ENCODE data around the gene VEGFC. TPM values are rescaled to one million over a fixed set of nuclear protein-coding genes. Genes with fewer than 3 reads are reported as not detected.

The VEGFC gene
- total and polyA plus RNA-seq, 5 donors = 4.2 to 11.4 (median 6.7) TPM

GRCh38 chr4:176741253-176741652, 51.5 kb downstream of the VEGFC start:
- H3K27ac ChIP-seq (ENCODE audit: low read length) = no peak overlapping the region
- H3K27me3 ChIP-seq (ENCODE audit: control insufficient read depth, insufficient read depth) = no peaks in the 10 kb centered on the region
- H3K4me3 ChIP-seq (ENCODE audit: low read length) = no peak overlapping the region
- ATAC-seq (no peak), DNase-seq (no peak)
- 51% methylated on average over 4 of the region's 4 CpGs for WGBS
- H3K4me1 ChIP-seq (ENCODE audit: control insufficient read depth, insufficient read depth, low read length) = peaks cover 3% of the 10 kb centered on the region
- H3K9me3 ChIP-seq (ENCODE audit: control insufficient read depth, low read length) = no peaks in the 10 kb centered on the region
- intact Hi-C loops (cut with DNase I) = no loop called here

GRCh38 chr4:176735300-176735699, 57.4 kb downstream of the VEGFC start:
- Histone ChIP-seq H3K4me3 (ENCODE audit: low read length) (no peak overlapping the region), H3K9me3 (ENCODE audit: control insufficient read depth, low read length) (no peaks in the 10 kb centered on the region), H3K4me1 (ENCODE audit: control insufficient read depth, insufficient read depth, low read length) (no peaks in the 10 kb centered on the region), H3K27ac (ENCODE audit: low read length) (no peak overlapping the region), H3K27me3 (ENCODE audit: control insufficient read depth, insufficient read depth) (no peaks in the 10 kb centered on the region)
- ATAC-seq = no peak
- intact Hi-C loops (cut with DNase I) = no loop called here
- no peak for DNase-seq
- WGBS = 73% methylated on average over 2 of the region's 2 CpGs

- intact Hi-C loops (cut with DNase I) = no loop called here
- H3K4me3 ChIP-seq (ENCODE audit: low read length) = no peak overlapping the region
- ATAC-seq (no peak), DNase-seq (no peak)
- 45% methylated on average over 4 of the region's 4 CpGs for WGBS
- H3K4me1 ChIP-seq (ENCODE audit: control insufficient read depth, insufficient read depth, low read length) = no peaks in the 10 kb centered on the region
- no peaks in the 10 kb centered on the region for H3K9me3 ChIP-seq (ENCODE audit: control insufficient read depth, low read length)
- H3K27ac ChIP-seq (ENCODE audit: low read length) = no peak overlapping the region
- H3K27me3 ChIP-seq (ENCODE audit: control insufficient read depth, insufficient read depth) = no peaks in the 10 kb centered on the region
These were observed 58.3 kb downstream of the VEGFC start for GRCh38 chr4:176734461-176734860.

- H3K27me3 ChIP-seq (ENCODE audit: control insufficient read depth, insufficient read depth) = no peaks in the 10 kb centered on the region
- no peaks in the 10 kb centered on the region for H3K9me3 ChIP-seq (ENCODE audit: control insufficient read depth, low read length)
- WGBS = 87% methylated on average over 3 of the region's 3 CpGs
- no peak overlapping the region for H3K4me3 ChIP-seq (ENCODE audit: low read length)
- H3K4me1 ChIP-seq (ENCODE audit: control insufficient read depth, insufficient read depth, low read length) = peaks cover 2% of the 10 kb centered on the region
- DNase-seq (no peak), ATAC-seq (no peak)
- H3K27ac ChIP-seq (ENCODE audit: low read length) = no peak overlapping the region
- intact Hi-C loops (cut with DNase I) = no loop called here
These were observed 63.2 kb downstream of the VEGFC start for GRCh38 chr4:176729489-176729888.

GRCh38 chr4:176726803-176727202, 65.9 kb downstream of the VEGFC start:
- Histone ChIP-seq H3K27ac (ENCODE audit: low read length) (peak overlapping the region; percentile 27), H3K4me1 (ENCODE audit: control insufficient read depth, insufficient read depth, low read length) (peaks cover 2% of the 10 kb centered on the region), H3K4me3 (ENCODE audit: low read length) (peak overlapping the region; percentile 31), H3K27me3 (ENCODE audit: control insufficient read depth, insufficient read depth) (no peaks in the 10 kb centered on the region), H3K9me3 (ENCODE audit: control insufficient read depth, low read length) (no peaks in the 10 kb centered on the region)
- ATAC-seq = peak; percentile 16 to 62
- DNase-seq = no peak
- WGBS = 45% methylated on average over 8 of the region's 8 CpGs
- intact Hi-C loops (cut with DNase I) = no loop called here

GRCh38 chr4:176721459-176721858, 71.3 kb downstream of the VEGFC start:
- Histone ChIP-seq H3K9me3 (ENCODE audit: control insufficient read depth, low read length) (no peaks in the 10 kb centered on the region), H3K27ac (ENCODE audit: low read length) (no peak overlapping the region), H3K4me1 (ENCODE audit: control insufficient read depth, insufficient read depth, low read length) (no peaks in the 10 kb centered on the region), H3K27me3 (ENCODE audit: control insufficient read depth, insufficient read depth) (no peaks in the 10 kb centered on the region), H3K4me3 (ENCODE audit: low read length) (no peak overlapping the region)
- ATAC-seq (no peak), DNase-seq (no peak)
- 92% methylated on average over 3 of the region's 3 CpGs for WGBS
- intact Hi-C loops (cut with DNase I) = no loop called here

GRCh38 chr4:176718881-176719280, 73.8 kb downstream of the VEGFC start:
- Histone ChIP-seq H3K4me3 (ENCODE audit: low read length) (no peak overlapping the region), H3K27me3 (ENCODE audit: control insufficient read depth, insufficient read depth) (no peaks in the 10 kb centered on the region), H3K9me3 (ENCODE audit: control insufficient read depth, low read length) (no peaks in the 10 kb centered on the region), H3K27ac (ENCODE audit: low read length) (no peak overlapping the region), H3K4me1 (ENCODE audit: control insufficient read depth, insufficient read depth, low read length) (no peaks in the 10 kb centered on the region)
- DNase-seq (no peak), ATAC-seq (no peak)
- WGBS = 42% methylated on average over 1 of the region's 1 CpG
- intact Hi-C loops (cut with DNase I) = no loop called here

- Histone ChIP-seq H3K9me3 (ENCODE audit: control insufficient read depth, low read length) (no peaks in the 10 kb centered on the region), H3K4me1 (ENCODE audit: control insufficient read depth, insufficient read depth, low read length) (no peaks in the 10 kb centered on the region), H3K27me3 (ENCODE audit: control insufficient read depth, insufficient read depth) (no peaks in the 10 kb centered on the region), H3K27ac (ENCODE audit: low read length) (no peak overlapping the region), H3K4me3 (ENCODE audit: low read length) (no peak overlapping the region)
- no peak for ATAC-seq
- intact Hi-C loops (cut with DNase I) = no loop called here
- WGBS = 66% methylated on average over 2 of the region's 2 CpGs
- DNase-seq = no peak
These were observed 75.5 kb downstream of the VEGFC start for GRCh38 chr4:176717237-176717636.

GRCh38 chr4:176709417-176709816, 83.3 kb downstream of the VEGFC start:
- no peaks in the 10 kb centered on the region for H3K9me3 ChIP-seq (ENCODE audit: control insufficient read depth, low read length)
- intact Hi-C loops (cut with DNase I) = no loop called here
- WGBS = 56% methylated on average over 5 of the region's 5 CpGs

GRCh38 chr4:176708771-176709311, 83.9 kb downstream of the VEGFC start:
- no peak for DNase-seq
- intact Hi-C loops (cut with DNase I) = no loop called here
- H3K4me3 ChIP-seq (ENCODE audit: low read length) = no peak overlapping the region
- H3K9me3 ChIP-seq (ENCODE audit: control insufficient read depth, low read length) = no peaks in the 10 kb centered on the region
- no peaks in the 10 kb centered on the region for H3K4me1 ChIP-seq (ENCODE audit: control insufficient read depth, insufficient read depth, low read length)
- no peak for ATAC-seq
- H3K27me3 ChIP-seq (ENCODE audit: control insufficient read depth, insufficient read depth) = no peaks in the 10 kb centered on the region
- no peak overlapping the region for H3K27ac ChIP-seq (ENCODE audit: low read length)

More at GRCh38 chr4:176709417-176709816, 83.3 kb downstream of the VEGFC start:
- DNase-seq (no peak), ATAC-seq (peak in 1 of 2 donors; percentile 57)
- H3K4me3 ChIP-seq (ENCODE audit: low read length) = no peak overlapping the region
- no peaks in the 10 kb centered on the region for H3K27me3 ChIP-seq (ENCODE audit: control insufficient read depth, insufficient read depth)
- H3K27ac ChIP-seq (ENCODE audit: low read length) = no peak overlapping the region
- no peaks in the 10 kb centered on the region for H3K4me1 ChIP-seq (ENCODE audit: control insufficient read depth, insufficient read depth, low read length)

GRCh38 chr4:176690716-176691115, 102.0 kb downstream of the VEGFC start:
- H3K27me3 ChIP-seq (ENCODE audit: control insufficient read depth, insufficient read depth) = no peaks in the 10 kb centered on the region
- no peak overlapping the region for H3K27ac ChIP-seq (ENCODE audit: low read length)
- no peaks in the 10 kb centered on the region for H3K9me3 ChIP-seq (ENCODE audit: control insufficient read depth, low read length)
- H3K4me3 ChIP-seq (ENCODE audit: low read length) = no peak overlapping the region
- H3K4me1 ChIP-seq (ENCODE audit: control insufficient read depth, insufficient read depth, low read length) = no peaks in the 10 kb centered on the region
- no peak for DNase-seq
- no peak for ATAC-seq
- 94% methylated on average over 5 of the region's 5 CpGs for WGBS
- intact Hi-C loops (cut with DNase I) = no loop called here

- no peak for DNase-seq
- H3K4me3 ChIP-seq (ENCODE audit: low read length) = peak overlapping the region; percentile 26
- no peaks in the 10 kb centered on the region for H3K27me3 ChIP-seq (ENCODE audit: control insufficient read depth, insufficient read depth)
- no peak for ATAC-seq
- H3K4me1 ChIP-seq (ENCODE audit: control insufficient read depth, insufficient read depth, low read length) = no peaks in the 10 kb centered on the region
- no peaks in the 10 kb centered on the region for H3K9me3 ChIP-seq (ENCODE audit: control insufficient read depth, low read length)
- WGBS = 32% methylated on average over 4 of the region's 4 CpGs
- H3K27ac ChIP-seq (ENCODE audit: low read length) = peak overlapping the region; percentile 37
- intact Hi-C loops (cut with DNase I) = no loop called here
These were observed 112.0 kb downstream of the VEGFC start for GRCh38 chr4:176680668-176681180.
